Iris pigment epithelial cell (primary cell): ENCODE data around the gene TRABD2A.
"Not testable (repeated sequence)": the region's sequence is repeated elsewhere in the genome, so short reads cannot be mapped to it uniquely, and the experiment has no call there.

ENCODE experiments used
- DNase-seq: peaks from one replicate; pipeline ENCODE4 v3.0.0-alpha.2; 2011; ENCODE audit warnings: low read depth

Gene TRABD2A

GRCh38 chr2:84879584-84880394, 1.1 kb downstream of the TRABD2A start:
- DNase-seq: peak; percentile 34

- DNase-seq: peak; percentile 35
Observed at GRCh38 chr2:84878896-84879583, 1.8 kb downstream of the TRABD2A start.

GRCh38 chr2:84878459-84878858, 2.4 kb downstream of the TRABD2A start:
- no peak for DNase-seq

GRCh38 chr2:84876369-84876768, 4.5 kb downstream of the TRABD2A start:
- no peak for DNase-seq

- not testable (repeated sequence) for DNase-seq
Observed at GRCh38 chr2:84875619-84876018, 5.3 kb downstream of the TRABD2A start.

- no peak for DNase-seq
Observed at GRCh38 chr2:84875213-84875560, 5.7 kb downstream of the TRABD2A start.

- peak; percentile 76 for DNase-seq
Observed at GRCh38 chr2:84874381-84875212, 6.3 kb downstream of the TRABD2A start.

GRCh38 chr2:84873350-84873749, 7.5 kb downstream of the TRABD2A start:
- DNase-seq: no peak

GRCh38 chr2:84872691-84873090, 8.2 kb downstream of the TRABD2A start:
- not testable (repeated sequence) for DNase-seq

GRCh38 chr2:84870306-84870705, 10.6 kb downstream of the TRABD2A start:
- DNase-seq: no peak

GRCh38 chr2:84868327-84868726, 12.6 kb downstream of the TRABD2A start:
- not testable (repeated sequence) for DNase-seq

- no peak for DNase-seq
Observed at GRCh38 chr2:84866122-84866521, 14.8 kb downstream of the TRABD2A start.

- peak; percentile 34 for DNase-seq
Observed at GRCh38 chr2:84865181-84865783, 15.6 kb downstream of the TRABD2A start.

- no peak for DNase-seq
Observed at GRCh38 chr2:84862006-84862405, 18.9 kb downstream of the TRABD2A start.

- no peak for DNase-seq
Observed at GRCh38 chr2:84861539-84861938, 19.3 kb downstream of the TRABD2A start.

- no peak for DNase-seq
Observed at GRCh38 chr2:84858937-84859336, 21.9 kb downstream of the TRABD2A start.

GRCh38 chr2:84858123-84858522, 22.8 kb downstream of the TRABD2A start:
- no peak for DNase-seq

- no peak for DNase-seq
Observed at GRCh38 chr2:84857566-84857965, 23.3 kb downstream of the TRABD2A start.

GRCh38 chr2:84856787-84857186, 24.1 kb downstream of the TRABD2A start:
- peak; percentile 28 for DNase-seq

GRCh38 chr2:84855731-84856130, 25.2 kb downstream of the TRABD2A start:
- no peak for DNase-seq

- DNase-seq: no peak
Observed at GRCh38 chr2:84854850-84855249, 26.0 kb downstream of the TRABD2A start.

GRCh38 chr2:84851876-84852275, 29.0 kb downstream of the TRABD2A start:
- DNase-seq: no peak
